ENCODE measurements around the gene CYTH3. TPM values are rescaled to one million over a fixed set of nuclear protein-coding genes. Genes with fewer than 3 reads are reported as not detected.

CYTH3 gene
- total and polyA plus RNA-seq, 2 of the 8 experiments (the other 6 are each of a cell fraction or from before 2014, with no cell fraction given) = 10.3 to 11.9 TPM

- TF ChIP-seq POLR2AphosphoS5 (IDR thresholded peaks at IDR 0.05; ENCODE audit: low read depth, low read length) = no peak
- TF ChIP-seq SP4 (IDR thresholded peaks at IDR 0.05; ENCODE audit: low read length) = no peak
- TF ChIP-seq, protein P1, sequence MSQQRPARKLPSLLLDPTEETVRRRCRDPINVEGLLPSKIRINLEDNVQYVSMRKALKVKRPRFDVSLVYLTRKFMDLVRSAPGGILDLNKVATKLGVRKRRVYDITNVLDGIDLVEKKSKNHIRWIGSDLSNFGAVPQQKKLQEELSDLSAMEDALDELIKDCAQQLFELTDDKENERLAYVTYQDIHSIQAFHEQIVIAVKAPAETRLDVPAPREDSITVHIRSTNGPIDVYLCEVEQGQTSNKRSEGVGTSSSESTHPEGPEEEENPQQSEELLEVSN (IDR thresholded peaks at IDR 0.05) = no peak
- no peak for TF ChIP-seq KDM5A (IDR thresholded peaks at IDR 0.05; ENCODE audit: low read length)
- TF ChIP-seq MAX (IDR thresholded peaks at IDR 0.05) = no peak
- no peak for TF ChIP-seq ATF3 (IDR thresholded peaks at IDR 0.05; ENCODE audit: insufficient read depth, low read depth, low read length)
These were observed 107.3 kb downstream of the CYTH3 start (continued) for GRCh38 chr7:6165075-6165474.

Data from H1 (cell line).